Inferior parietal cortex (tissue), 1 donor: ENCODE measurements around the gene BUD23.
"Not testable (repeated sequence)": the region's sequence is repeated elsewhere in the genome, so short reads cannot be mapped to it uniquely, and the experiment has no call there.

Source experiments
- DNase-seq: peaks from one replicate; pipeline ENCODE4 v3.0.0-alpha.2; 2016; ENCODE audit errors: extremely low spot score

Gene BUD23

GRCh38 chr7:73718905-73719805 is 35.8 kb downstream of the BUD23 start, which contains the start of gene STX1A:
Gene STX1A (minus strand): TSS chr7:73719669. CDS start chr7:73719631, 38 bp downstream.
- DNase-seq: no peak

GRCh38 chr7:73719806-73720169 is 36.4 kb downstream of the BUD23 start:
- DNase-seq: no peak

GRCh38 chr7:73720443-73720842 is 37.0 kb downstream of the BUD23 start:
- not testable (repeated sequence) for DNase-seq

GRCh38 chr7:73721377-73721817 is 38.0 kb downstream of the BUD23 start:
- DNase-seq: no peak

GRCh38 chr7:73722182-73722581 is 38.8 kb downstream of the BUD23 start:
- DNase-seq: not testable (repeated sequence)

GRCh38 chr7:73722785-73723184 is 39.4 kb downstream of the BUD23 start:
- no peak for DNase-seq

GRCh38 chr7:73723813-73724212 is 40.4 kb downstream of the BUD23 start:
- DNase-seq: no peak

- DNase-seq: no peak
These were observed 42.7 kb downstream of the BUD23 start for GRCh38 chr7:73726083-73726466.

GRCh38 chr7:73727952-73728351 is 44.6 kb downstream of the BUD23 start:
- no peak for DNase-seq

- DNase-seq: no peak
These were observed 45.2 kb downstream of the BUD23 start for GRCh38 chr7:73728551-73728950.

GRCh38 chr7:73730485-73730884 is 47.1 kb downstream of the BUD23 start:
- DNase-seq: no peak

GRCh38 chr7:73732397-73732796 is 49.0 kb downstream of the BUD23 start:
- no peak for DNase-seq

GRCh38 chr7:73734619-73735527 is 51.5 kb downstream of the BUD23 start:
- peak; percentile 65 for DNase-seq

GRCh38 chr7:73735528-73735905 is 52.1 kb downstream of the BUD23 start:
- DNase-seq: no peak

- no peak for DNase-seq
These were observed 53.5 kb downstream of the BUD23 start for GRCh38 chr7:73736885-73737284.

- no peak for DNase-seq
These were observed 54.3 kb downstream of the BUD23 start for GRCh38 chr7:73737491-73738219.

- DNase-seq: no peak
These were observed 54.8 kb downstream of the BUD23 start for GRCh38 chr7:73738220-73738611.

GRCh38 chr7:73738612-73739386 is 55.4 kb downstream of the BUD23 start, which contains the start of gene ABHD11:
Gene ABHD11 (minus strand): TSS chr7:73738802. CDS start chr7:73738770, 32 bp downstream.
- peak; percentile 89 for DNase-seq

GRCh38 chr7:73739387-73739767 is 56.0 kb downstream of the BUD23 start:
- DNase-seq: no peak

GRCh38 chr7:73740212-73740611 is 56.8 kb downstream of the BUD23 start:
- no peak for DNase-seq

- DNase-seq: no peak
These were observed 57.4 kb downstream of the BUD23 start for GRCh38 chr7:73740771-73741170.
